Stimulated activated CD4-positive, alpha-beta T cell treated with anti-CD3 and anti-CD28 coated beads, Interleukin-12 subunit alpha, Interleukin-12 subunit beta, amount 100 ng/mL, for 48 hours (primary cell): ENCODE results near the gene INPP4A.

Experiments
- DNase-seq, 3 donors: peaks; one replicate each; pipeline ENCODE4 v3.0.0-alpha.2; 2020; ENCODE audit warnings: low read depth in 2 of 3, low spot score in 1 of 3

Gene INPP4A

DNA sequence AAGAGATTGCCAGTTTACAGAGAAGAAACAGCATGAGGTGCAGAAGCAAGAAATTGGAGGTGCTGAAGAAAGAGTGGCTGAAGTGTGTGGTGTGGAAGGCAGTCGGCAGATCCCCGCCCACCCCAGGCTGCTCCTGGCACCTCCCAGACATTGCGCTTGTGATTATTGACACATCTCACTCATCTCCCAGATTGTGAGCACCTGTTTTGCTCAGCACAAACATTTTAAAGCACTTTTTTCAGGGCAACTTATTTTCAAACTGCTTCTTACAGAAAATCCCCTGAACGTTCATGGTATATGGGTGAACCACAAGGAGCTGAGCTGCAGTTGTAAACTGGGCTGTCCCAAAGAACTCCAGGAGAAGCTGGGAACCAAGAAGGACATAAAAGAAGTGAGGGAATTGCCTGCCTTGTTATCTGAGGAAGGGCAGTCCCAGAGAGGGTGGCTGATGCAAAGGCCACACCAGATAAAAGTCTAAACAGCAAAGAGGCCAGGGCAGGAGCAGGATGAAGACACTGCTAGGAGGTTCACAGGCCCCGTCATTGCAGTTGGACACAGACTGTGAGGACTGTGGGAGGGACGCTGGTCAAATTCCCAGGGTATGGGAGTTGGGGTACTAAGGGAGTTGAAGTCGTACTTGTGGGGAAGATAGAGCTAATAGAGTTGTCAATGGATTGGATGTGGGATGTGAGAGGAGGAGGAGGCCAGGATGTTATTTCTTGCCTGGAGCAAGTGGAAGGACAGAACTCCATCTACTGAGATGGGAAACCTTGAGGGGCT is 65.1 kb downstream of the INPP4A start:
- DNase-seq = no peak

DNA sequence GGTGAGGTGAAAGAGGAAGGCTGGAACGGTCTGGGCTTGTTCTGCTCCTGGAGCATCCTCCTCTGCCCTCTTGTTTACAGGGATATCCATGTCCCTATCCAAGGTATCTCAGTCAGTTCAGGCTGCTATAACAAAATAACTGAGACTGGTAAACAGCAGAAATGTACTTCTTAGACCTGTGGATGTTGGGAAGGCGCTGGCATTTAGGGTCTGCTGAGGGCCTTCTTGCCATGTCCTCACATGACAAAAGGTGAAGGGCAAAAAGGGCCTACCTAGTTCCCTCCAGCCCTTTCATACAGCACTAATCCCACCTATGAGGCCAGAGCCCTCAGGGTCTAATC is 65.6 kb downstream of the INPP4A start:
- DNase-seq = no peak

- DNase-seq = no peak
Measured at GRCh38 chr2:98511981-98512380, 67.3 kb downstream of the INPP4A start.

- DNase-seq = no peak
Measured at GRCh38 chr2:98512699-98513098, 68.0 kb downstream of the INPP4A start.

DNA sequence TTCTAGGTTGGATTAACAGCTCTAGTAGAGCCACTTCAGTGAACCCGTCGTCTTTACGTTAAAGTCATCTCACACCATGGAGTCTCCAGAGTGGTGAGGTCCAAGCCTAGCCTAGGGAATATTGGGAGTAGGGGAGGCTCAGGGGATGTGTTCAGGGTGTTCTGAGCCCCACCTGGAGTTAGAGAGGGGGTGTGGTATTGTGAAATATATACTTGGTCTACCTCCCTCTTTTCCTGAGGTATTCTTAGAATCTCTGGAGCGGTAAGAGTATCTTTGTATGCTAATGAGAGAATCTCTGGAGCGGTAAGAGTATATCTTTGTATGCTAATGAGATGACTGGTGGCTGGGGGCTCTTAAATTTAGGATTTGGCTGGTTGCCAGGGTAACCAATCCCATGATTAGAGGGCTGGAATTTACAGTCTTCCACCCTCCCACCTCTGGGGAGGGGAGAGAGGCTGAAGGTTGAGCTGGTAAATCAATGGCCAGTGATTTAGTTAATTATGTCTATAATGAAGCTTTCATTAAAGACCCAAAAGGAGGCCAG is 69.5 kb downstream of the INPP4A start:
- no peak for DNase-seq

DNA sequence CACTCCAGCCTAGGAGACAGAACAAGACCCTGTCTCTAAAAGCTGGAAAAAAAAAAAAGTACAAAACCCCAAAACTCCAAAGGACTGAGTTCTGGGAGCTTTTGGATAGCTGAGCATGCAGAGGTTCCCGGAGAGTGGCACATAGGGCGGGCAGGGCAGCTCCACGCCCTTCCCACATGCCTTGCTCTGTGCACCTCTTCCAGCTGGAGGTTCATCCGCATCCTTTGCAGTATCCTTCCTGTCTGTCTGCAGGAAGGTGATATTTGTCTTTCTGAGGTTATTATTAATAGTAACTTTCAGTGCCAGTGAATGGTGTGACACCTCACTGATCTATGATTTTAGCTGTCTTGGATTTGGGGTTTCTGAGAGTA is 70.2 kb downstream of the INPP4A start:
- DNase-seq = no peak

GRCh38 chr2:98515250-98515991 is 70.8 kb downstream of the INPP4A start:
- no peak for DNase-seq

GRCh38 chr2:98516571-98516970 is 71.9 kb downstream of the INPP4A start:
- DNase-seq = no peak

DNA sequence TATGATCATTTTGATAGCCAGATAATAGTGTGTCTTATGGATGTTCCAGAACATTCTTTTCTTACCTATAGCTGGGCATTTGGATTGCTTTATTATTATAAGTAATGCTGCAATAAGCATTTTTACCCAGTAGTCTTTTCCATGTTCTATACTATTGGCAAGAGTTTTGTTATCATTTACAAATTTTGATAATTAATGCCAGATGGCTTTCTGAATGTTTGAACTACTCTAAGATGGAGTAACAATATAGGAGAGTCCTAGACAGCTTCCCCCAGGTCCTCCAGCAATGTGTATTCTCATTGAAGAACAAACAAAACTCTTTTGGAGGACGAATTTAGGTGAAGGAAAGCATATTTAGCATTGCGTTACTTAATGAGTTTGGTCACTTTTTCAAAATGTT is 73.0 kb downstream of the INPP4A start:
- no peak for DNase-seq

DNA sequence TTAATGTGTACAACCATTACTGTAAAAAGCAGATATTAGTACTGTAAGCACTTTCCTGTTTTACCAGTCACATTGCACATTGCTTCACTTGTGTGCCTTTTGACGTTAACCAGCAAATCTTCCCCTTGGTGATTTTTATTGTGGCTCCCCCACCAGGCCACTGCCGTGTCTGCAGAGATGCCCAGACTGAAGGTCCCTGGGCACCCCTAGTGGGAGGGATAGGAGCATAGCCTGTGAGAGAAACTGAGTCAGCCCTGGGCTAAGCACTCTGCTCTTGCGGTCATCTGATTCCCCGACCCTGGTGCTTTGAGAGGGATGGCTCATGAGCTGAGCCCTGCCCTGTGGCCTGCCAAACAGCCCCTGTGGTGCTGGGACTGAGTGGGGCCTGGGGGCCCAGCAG is 73.4 kb downstream of the INPP4A start:
- peak in 2 of 3 donors; percentile 25 to 43 for DNase-seq

DNA sequence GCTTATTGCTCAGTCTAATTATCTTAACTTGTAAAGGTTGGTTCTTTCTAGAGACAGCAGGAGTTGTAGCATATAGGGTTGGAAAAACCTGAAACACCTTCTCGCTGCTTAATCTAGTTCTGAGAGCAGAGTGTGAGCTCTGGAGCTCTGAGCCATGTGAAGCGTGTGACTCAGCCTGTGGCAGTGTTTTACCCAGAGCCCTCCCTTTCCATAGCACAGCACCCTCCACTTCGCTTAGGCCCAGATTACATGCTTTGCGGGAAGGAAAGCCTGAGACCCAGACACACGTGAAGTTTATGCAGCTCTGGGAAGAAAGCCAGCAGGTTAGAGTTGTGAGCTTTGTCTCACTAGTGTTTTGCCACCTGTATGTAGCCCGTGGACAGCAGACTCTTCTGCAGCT is 74.5 kb downstream of the INPP4A start:
- DNase-seq = no peak

DNA sequence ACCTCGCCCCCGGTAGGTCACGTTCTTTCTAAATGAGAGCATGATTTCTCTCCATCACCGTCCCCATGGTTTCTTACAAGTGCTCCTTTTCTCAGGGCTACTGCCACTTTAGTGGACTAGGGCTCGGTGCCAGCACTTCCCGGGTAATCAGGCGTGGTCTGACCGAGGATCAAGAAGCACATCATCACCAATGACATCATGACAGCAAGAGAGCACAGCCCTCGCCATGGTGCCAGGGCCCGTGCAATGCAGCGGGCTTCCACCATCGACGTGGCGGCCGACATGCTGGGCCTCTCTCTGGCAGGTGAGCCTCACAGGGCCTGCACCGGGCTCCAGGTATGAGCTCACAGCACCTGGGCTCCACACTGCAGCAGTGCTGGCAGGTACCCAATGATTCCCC is 75.2 kb downstream of the INPP4A start:
- DNase-seq = no peak

DNA sequence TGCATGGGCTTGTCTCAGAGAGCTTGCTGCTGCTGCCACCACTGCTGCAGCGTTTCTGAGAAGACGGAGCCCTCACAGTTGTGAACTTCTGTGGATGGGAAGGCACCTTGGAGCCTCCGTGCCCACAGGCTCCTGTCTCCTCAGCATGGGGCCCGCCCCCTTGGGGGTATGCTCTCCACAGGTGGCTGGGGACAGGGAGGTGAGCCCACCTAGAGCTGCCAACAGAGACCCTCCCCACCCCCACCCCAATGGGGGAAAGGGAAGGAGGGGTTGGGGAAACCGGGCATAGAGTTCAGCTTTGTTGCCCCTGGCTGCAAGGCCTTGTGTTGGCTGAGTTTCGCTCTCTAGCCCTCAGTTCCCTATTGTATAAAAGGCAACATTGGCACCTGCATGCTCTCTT is 76.1 kb downstream of the INPP4A start:
- DNase-seq = no peak

DNA sequence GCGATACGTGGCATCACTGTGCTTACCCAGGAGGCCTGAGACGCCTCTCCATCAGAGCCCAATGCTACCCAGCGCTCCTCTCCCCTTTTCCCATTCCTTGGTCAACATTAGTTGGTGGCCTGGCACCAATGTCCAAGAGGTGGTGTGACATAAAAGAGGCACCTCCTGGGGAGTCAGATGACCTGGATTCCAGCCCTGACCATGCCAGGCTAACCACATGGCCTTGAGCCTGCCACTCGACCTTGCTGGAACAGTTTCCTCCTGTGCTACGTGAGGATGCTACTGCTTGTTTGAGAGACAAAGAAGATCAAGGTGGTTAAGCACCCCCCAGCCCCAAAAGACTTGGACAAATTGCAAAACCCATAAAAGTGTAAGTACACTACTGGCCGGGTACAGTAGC is 76.6 kb downstream of the INPP4A start:
- DNase-seq = no peak

DNA sequence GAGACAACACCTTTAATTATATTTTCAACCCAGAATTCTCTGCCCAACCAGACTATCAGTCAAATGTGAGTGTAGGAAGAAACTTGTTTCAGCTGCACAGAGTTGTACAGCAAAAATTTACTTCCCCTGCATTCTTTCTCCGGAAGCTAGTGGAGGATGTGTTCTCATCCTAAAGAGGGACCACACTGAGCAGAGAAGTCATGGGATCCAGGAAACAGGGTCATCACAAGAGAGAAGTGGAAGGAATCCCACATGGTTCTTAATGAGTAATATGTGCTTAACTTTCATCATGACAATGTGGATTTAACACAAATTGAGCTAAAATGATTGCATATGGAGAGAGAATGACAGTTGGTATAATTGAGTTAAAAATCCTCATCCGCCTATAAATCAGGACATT is 78.2 kb downstream of the INPP4A start:
- no peak for DNase-seq

- DNase-seq = no peak
Measured at GRCh38 chr2:98524168-98524567, 79.5 kb downstream of the INPP4A start.

DNA sequence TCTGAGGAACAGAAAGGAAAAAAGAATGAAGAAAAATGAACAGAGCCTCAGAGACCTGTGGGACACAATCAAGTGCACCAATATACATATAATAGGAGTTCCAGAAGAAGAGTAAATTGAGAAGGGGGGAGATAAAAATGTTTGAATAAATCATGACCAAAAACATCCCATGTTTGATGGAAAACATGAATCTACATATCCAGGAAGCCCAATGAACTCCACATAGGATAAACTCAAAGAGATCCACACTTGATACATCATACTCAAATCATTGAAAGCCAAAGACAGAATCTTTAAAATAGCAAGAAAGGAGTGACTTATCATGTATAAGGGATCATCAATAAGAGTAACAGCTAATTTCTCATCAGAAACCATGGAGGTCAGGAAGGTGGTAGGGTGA is 83.7 kb downstream of the INPP4A start:
- no peak for DNase-seq

GRCh38 chr2:98530114-98530513 is 85.5 kb downstream of the INPP4A start:
- DNase-seq = no peak

GRCh38 chr2:98532756-98533155 is 88.1 kb downstream of the INPP4A start:
- DNase-seq = no peak

- DNase-seq = no peak
Measured at GRCh38 chr2:98533547-98533946, 88.9 kb downstream of the INPP4A start.

DNA sequence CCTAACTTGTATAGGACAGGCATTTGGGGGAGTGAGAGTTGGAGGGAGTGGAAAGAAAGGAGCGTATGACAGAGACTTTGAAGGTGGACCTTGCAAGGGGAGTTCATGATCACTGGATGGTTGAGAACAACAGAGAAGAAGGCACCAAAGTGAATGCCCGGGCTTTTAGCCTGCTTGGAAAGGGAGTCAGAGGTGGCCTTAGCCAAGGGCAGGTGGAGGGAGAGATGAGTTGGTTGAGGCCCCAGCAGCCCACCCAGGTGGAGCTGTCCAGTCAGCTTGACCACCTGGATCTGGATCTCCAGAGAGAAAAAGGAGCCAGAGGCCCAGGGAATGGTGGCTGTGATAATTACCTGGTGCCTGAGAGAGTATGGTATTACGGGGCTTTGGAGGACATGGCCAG is 90.1 kb downstream of the INPP4A start:
- DNase-seq = no peak

GRCh38 chr2:98535971-98536677 is 91.5 kb downstream of the INPP4A start:
- DNase-seq = no peak
